K562 (cell line): ENCODE results near the gene LNPEP. TPM values are rescaled to one million over a fixed set of nuclear protein-coding genes. Genes with fewer than 3 reads are reported as not detected.

ENCODE experiments used
- ELF2 ChIP-seq: fragments of 250-450 bp; sonication (Bioruptor Pico); IDR thresholded peaks from 2 replicates; pipeline ENCODE4 v1.5.0; 2021; ENCODE audit warnings: mild to moderate bottlenecking
- ESRRA ChIP-seq: fragments of 450-650 bp; IDR thresholded peaks from 2 replicates; pipeline ENCODE4 v1.6.1; 2014; ENCODE audit warnings: low read depth, mild to moderate bottlenecking, moderate library complexity, borderline replicate concordance
- ETV1 ChIP-seq: fragments of 450-650 bp; conservative IDR thresholded peaks from 2 replicates; pipeline ENCODE4 v1.6.1; 2016; ENCODE audit warnings: missing genetic modification characterization, control low read depth, low read depth, missing compliant biosample characterization
- HDAC1 ChIP-seq, 2 experiments: fragments of 450-650 bp; IDR thresholded peaks; 2 replicates each; pipeline ENCODE4 v1.6.1; 2016 to 2017; ENCODE audit warnings: inconsistent platforms in 1 of 2, mild to moderate bottlenecking in 1 of 2, moderate library complexity in 1 of 2
- HIVEP1 ChIP-seq: fragments of 250-450 bp; sonication (Bioruptor Pico); IDR thresholded peaks from 2 replicates; pipeline ENCODE4 v1.4.0; 2020; ENCODE audit warnings: mild to moderate bottlenecking
- KDM1A ChIP-seq, 2 experiments: fragments of 450-650 bp; IDR thresholded peaks; 2 replicates each; pipeline ENCODE4 v1.6.1; 2016; ENCODE audit warnings: mild to moderate bottlenecking in 2 of 2
- KDM2B ChIP-seq: fragments of 250-450 bp; sonication (Bioruptor Pico); IDR thresholded peaks from 2 replicates; pipeline ENCODE4 v1.8.0; 2021; ENCODE audit warnings: mild to moderate bottlenecking, moderate library complexity
- KDM4B ChIP-seq, 2 experiments: fragments of 450-650 bp in 1 of 2; sonication (generic) in 1 of 2; IDR thresholded peaks; 2 replicates each; pipeline ENCODE4 v1.6.1; 2016 to 2017; ENCODE audit warnings: borderline replicate concordance in 2 of 2, antibody characterized with exemption in 1 of 2, low read depth in 1 of 2, mild to moderate bottlenecking in 1 of 2
- MEIS2 ChIP-seq: fragments of 450-650 bp; IDR thresholded peaks from 2 replicates; pipeline ENCODE4 v1.6.1; 2014; ENCODE audit warnings: mild to moderate bottlenecking; ENCODE audit not compliant: partially characterized antibody
- NFIC ChIP-seq: fragments of 450-650 bp; IDR thresholded peaks from 2 replicates; pipeline ENCODE4 v1.6.1; 2017; ENCODE audit warnings: mild to moderate bottlenecking, inconsistent platforms
- POLR3G ChIP-seq: IDR thresholded peaks from 2 replicates; pipeline ENCODE4 v1.6.1; 2011; ENCODE audit not compliant: insufficient read length, insufficient replicate concordance; ENCODE audit errors: extremely low read depth
- U2AF1 ChIP-seq: fragments of 200-400 bp; formaldehyde crosslinking; optimal IDR thresholded peaks from 2 replicates; pipeline ENCODE3; 2017; ENCODE audit warnings: mild to moderate bottlenecking, low read depth, low read length, moderate library complexity
- ZNF407 ChIP-seq: fragments of 450-650 bp; IDR thresholded peaks from 2 replicates; pipeline ENCODE4 v1.6.1; 2016; ENCODE audit warnings: low read depth
- ZNF717 ChIP-seq: fragments of 250-450 bp; sonication (Bioruptor Pico); IDR thresholded peaks from 2 replicates; pipeline ENCODE4 v1.5.0; 2021
- ZNF778 ChIP-seq: fragments of 450-650 bp; formaldehyde crosslinking; IDR thresholded peaks from 2 replicates; pipeline ENCODE4 v1.4.0; 2020; ENCODE audit warnings: mild to moderate bottlenecking, moderate library complexity
- polyA plus RNA-seq, 8 experiments: library from polyadenylated mRNA; depleted of rRNA in 4 of 8; stranded (reverse) in 5 of 8; unstranded in 3 of 8; fragments of >200 nt; fragmentation: Nextera tagmentation in 2 of 8; fragmentation: Illumina TruSeq in 1 of 8; extraction: Ambion mirVana in 2 of 8; extraction: Trizol in 1 of 8; gene quantifications; 2 replicates each; pipeline versions ENCODE4 v1.2.1 to v1.2.3, GENCODE V29; 2011 to 2014; ENCODE audit warnings: inconsistent platforms in 1 of 8, missing spikeins in 1 of 8
- total RNA-seq, 7 experiments: library from RNA; depleted of rRNA in 6 of 7; stranded (reverse); fragments of >200 nt in 6 of 7; fragmentation: Illumina TruSeq in 2 of 7; extraction: Trizol in 2 of 7; gene quantifications; 2 replicates each; pipeline versions ENCODE4 v1.2.1 to v1.2.3, GENCODE V29; 2011 to 2021; ENCODE audit warnings: low replicate concordance in 1 of 7
- TF ChIP-seq, protein P1 (sequence below): fragments of 250-450 bp; sonication (Bioruptor Pico); IDR thresholded peaks from 2 replicates; pipeline ENCODE4 v1.9.0; 2021; ENCODE audit warnings: mild to moderate bottlenecking, inconsistent platforms
- TF ChIP-seq, protein P2 (sequence below): IDR thresholded peaks from 2 replicates; pipeline ENCODE4 v1.6.1; 2011; ENCODE audit not compliant: insufficient read length; ENCODE audit errors: extremely low read depth

The LNPEP gene
- total and polyA plus RNA-seq, 9 of the 15 experiments (the other 6 are each of a cell fraction or from before 2014, with no cell fraction given), result 2.6 to 27.9 (median 11.2) TPM

DNA sequence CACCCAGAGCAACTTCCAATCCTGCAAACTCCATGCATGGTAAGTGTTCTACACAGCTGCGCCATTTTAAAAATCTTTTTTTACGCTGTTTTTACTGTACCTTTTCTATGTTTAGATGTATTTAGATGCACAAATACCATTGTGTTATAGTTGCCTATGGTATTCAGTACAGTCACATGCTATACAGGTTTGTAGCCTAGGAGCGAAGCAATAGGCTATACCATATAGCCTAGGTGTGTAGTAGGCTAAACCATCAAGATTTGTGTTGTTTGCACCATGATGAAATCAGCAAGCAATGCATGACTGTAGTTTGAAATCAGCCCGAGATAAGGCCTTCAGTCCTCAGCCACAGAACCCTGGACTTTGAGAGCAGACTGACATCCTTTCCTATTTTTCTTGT lies 105.4 kb downstream of the LNPEP start (continued):
- TF ChIP-seq ZNF407 (no peak), MEIS2 (no peak), KDM2B (CRISPR knock-in tag) (no peak), HDAC1 (IDR thresholded peaks at IDR 0.05) (no peak), ZNF778 (CRISPR knock-in tag) (no peak), POLR3G (no peak), KDM4B (IDR thresholded peaks at IDR 0.05; ENCODE audit: borderline replicate concordance in 2 of 2, low read depth in 1 of 2) (no peak), U2AF1 (no peak), NFIC (no peak), ESRRA (no peak), ETV1 (tag) (peak; percentile 46; the same call in 1 of the 2 replicates), HIVEP1 (peak; percentile 88), ELF2 (CRISPR knock-in tag) (no peak), KDM1A (IDR thresholded peaks at IDR 0.05) (no peak), ZNF717 (no peak)
- TF ChIP-seq, protein P1, sequence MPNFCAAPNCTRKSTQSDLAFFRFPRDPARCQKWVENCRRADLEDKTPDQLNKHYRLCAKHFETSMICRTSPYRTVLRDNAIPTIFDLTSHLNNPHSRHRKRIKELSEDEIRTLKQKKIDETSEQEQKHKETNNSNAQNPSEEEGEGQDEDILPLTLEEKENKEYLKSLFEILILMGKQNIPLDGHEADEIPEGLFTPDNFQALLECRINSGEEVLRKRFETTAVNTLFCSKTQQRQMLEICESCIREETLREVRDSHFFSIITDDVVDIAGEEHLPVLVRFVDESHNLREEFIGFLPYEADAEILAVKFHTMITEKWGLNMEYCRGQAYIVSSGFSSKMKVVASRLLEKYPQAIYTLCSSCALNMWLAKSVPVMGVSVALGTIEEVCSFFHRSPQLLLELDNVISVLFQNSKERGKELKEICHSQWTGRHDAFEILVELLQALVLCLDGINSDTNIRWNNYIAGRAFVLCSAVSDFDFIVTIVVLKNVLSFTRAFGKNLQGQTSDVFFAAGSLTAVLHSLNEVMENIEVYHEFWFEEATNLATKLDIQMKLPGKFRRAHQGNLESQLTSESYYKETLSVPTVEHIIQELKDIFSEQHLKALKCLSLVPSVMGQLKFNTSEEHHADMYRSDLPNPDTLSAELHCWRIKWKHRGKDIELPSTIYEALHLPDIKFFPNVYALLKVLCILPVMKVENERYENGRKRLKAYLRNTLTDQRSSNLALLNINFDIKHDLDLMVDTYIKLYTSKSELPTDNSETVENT (CRISPR knock-in tag), result no peak
- TF ChIP-seq, protein P2, sequence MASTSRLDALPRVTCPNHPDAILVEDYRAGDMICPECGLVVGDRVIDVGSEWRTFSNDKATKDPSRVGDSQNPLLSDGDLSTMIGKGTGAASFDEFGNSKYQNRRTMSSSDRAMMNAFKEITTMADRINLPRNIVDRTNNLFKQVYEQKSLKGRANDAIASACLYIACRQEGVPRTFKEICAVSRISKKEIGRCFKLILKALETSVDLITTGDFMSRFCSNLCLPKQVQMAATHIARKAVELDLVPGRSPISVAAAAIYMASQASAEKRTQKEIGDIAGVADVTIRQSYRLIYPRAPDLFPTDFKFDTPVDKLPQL, result no peak
